Neural progenitor cell (in vitro differentiated cells): ENCODE data around the gene GHR.

Experiments used
- CTCF ChIP-seq: fragments of 200-600 bp; sonication (generic); IDR thresholded peaks from 2 replicates; pipeline ENCODE4 v1.5.1; 2017; ENCODE audit warnings: antibody characterized with exemption, mild to moderate bottlenecking
- EZH2 ChIP-seq: fragments of 200-600 bp; sonication (generic); IDR thresholded peaks from 2 replicates; pipeline ENCODE4 v1.6.1; 2017; ENCODE audit warnings: antibody characterized with exemption, mild to moderate bottlenecking, moderate library complexity
- EZH2phosphoT487 ChIP-seq: fragments of 200-600 bp; sonication (generic); IDR thresholded peaks from 2 replicates; pipeline ENCODE4 v1.6.1; 2017; ENCODE audit warnings: antibody characterized with exemption

GRCh38 chr5:42621242-42621641, 198.0 kb downstream of the GHR start:
- TF ChIP-seq CTCF (no peak), EZH2phosphoT487 (no peak), EZH2 (no peak)
